Esophagus squamous epithelium (tissue), 5 donors: ENCODE results near the gene SNAP29. TPM values are rescaled to one million over a fixed set of nuclear protein-coding genes. Genes with fewer than 3 reads are reported as not detected.

ENCODE experiments used
- DNase-seq: peaks from one replicate; lab custom pipeline; 2025; lab: John Stamatoyannopoulos, UW
- H3K27ac ChIP-seq, 4 donors: fragments of 200-600 bp; sonication (generic); one replicate each; pipeline ENCODE4 v1.5.1; 2016 to 2019; ENCODE audit warnings: mild to moderate bottlenecking in 1 of 4
- H3K27me3 ChIP-seq, 4 donors: fragments of 200-600 bp; sonication (generic); 1 replicate in 3 of 4; 2 replicates in 1 of 4; pipeline versions ENCODE4 v1.5.1 to v1.6.0; 2017 to 2021; ENCODE audit warnings: antibody characterized with exemption in 1 of 4
- H3K36me3 ChIP-seq, 3 donors: fragments of 200-600 bp; sonication (generic); one replicate each; pipeline ENCODE4 v1.5.1; 2016 to 2019
- H3K4me1 ChIP-seq, 3 donors: fragments of 200-600 bp; sonication (generic); one replicate each; pipeline ENCODE4 v1.5.1; 2017 to 2019
- H3K4me3 ChIP-seq, 4 donors: fragments of 200-600 bp; sonication (generic); 1 replicate in 3 of 4; 2 replicates in 1 of 4; pipeline ENCODE4 v1.5.1; 2016 to 2019; ENCODE audit warnings: mild to moderate bottlenecking in 2 of 4, moderate library complexity in 1 of 4
- H3K9me3 ChIP-seq, 3 donors: fragments of 200-600 bp; sonication (generic); one replicate each; pipeline ENCODE4 v1.5.1; 2016 to 2019
- POLR2A ChIP-seq, 4 donors: fragments of 450-650 bp; IDR thresholded peaks; one replicate each; pipeline ENCODE4 v1.6.1; 2017; ENCODE audit warnings: antibody characterized with exemption in 4 of 4, mild to moderate bottlenecking in 4 of 4, moderate library complexity in 3 of 4
- WGBS, 2 donors: methylation state at CpG; one replicate each; pipeline ENCODE4 v1.1.5; 2018; 5-methylcytosine and 5-hydroxymethylcytosine counted together
- intact Hi-C: fragments of 100-400 bp; cut with DNase I; formaldehyde crosslinking; loops from one replicate; pipeline ENCODE4 v1.15.0; 2022
- total RNA-seq, 4 donors: library from RNA; depleted of rRNA; stranded (reverse); fragments of >200 nt; gene quantifications; one replicate each; pipeline ENCODE4 v1.1.0, GENCODE V29; 2016
- TF ChIP-seq, protein P1 (sequence below), 6 experiments: fragments of 450-650 bp in 4 of 6; fragments of 200-600 bp in 2 of 6; sonication (generic) in 2 of 6; IDR thresholded peaks; one replicate each; pipeline ENCODE4 v1.5.1; 2016 to 2019; ENCODE audit warnings: antibody characterized with exemption in 6 of 6, mild to moderate bottlenecking in 4 of 6, moderate library complexity in 4 of 6
- donor health status: DM: yes; HTN: yes; CAD: no.

Gene SNAP29
- total RNA-seq = 10 to 100 TPM; 13.0 to 19.6 (median 17.1) TPM

DNA sequence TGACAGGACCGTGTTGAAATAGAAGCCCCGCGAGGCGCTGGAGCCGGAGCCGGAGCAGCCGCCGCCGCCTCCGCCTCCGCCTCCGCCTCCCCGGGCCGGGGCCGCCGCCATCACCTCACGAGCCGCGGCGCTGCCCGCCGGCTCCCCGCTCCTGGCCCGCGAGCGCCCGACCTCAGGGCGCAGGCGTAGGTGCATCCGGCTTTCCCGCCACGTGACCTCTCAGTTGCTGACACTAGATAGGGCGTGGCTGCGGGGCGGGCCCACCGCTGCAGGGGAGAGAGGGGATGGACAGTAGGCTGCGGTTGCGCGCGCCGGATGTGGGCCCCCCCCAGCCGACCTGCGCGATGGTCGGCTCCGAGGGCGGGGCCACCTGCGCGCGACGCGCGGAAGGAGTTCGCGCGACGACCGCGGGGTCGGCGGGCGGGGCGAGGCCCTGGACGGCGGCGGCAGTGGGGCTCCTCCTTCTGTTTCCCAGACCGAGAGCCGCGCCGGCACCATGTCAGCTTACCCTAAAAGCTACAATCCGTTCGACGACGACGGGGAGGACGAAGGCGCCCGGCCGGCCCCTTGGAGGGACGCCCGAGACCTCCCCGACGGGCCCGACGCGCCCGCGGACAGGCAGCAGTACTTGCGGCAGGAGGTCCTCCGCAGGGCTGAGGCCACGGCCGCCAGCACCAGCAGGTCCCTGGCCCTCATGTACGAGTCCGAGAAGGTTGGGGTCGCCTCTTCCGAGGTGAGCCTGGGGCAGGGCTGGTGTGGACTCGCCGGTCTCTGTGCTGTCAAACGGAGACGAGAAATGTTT lies at the start of gene SNAP29, which contains the start of gene PI4KA:
Gene SNAP29, plus strand, starts transcription at position 393 of the 802 bp plus-strand sequence. Its CDS starts 104 bp downstream, at position 497.
Gene PI4KA, minus strand, starts transcription at position 197 of the 802 bp plus-strand sequence. Its CDS starts 86 bp downstream, at position 111.
- intact Hi-C loops = no loop called here
- Histone ChIP-seq H3K9me3 (no peaks in the 10 kb centered on the region), H3K27me3 (no peaks in the 10 kb centered on the region), H3K4me3 (peak within 1 kb of the TSS; percentile 91 to 99 (median 94)), H3K4me1 (peaks cover 24 to 80% (median 42%) of the 10 kb centered on the region in 3 donors), H3K27ac (peak within 1 kb of the TSS; percentile 92 to 96 (median 95)), H3K36me3 (peaks cover 0 to 28% (median 0%) of the 10 kb centered on the region in 3 donors)
- WGBS, 2 donors = 0% methylated on average over 1 of the region's 100 CpGs; no CpG with 5 or more reads in 1 of the 2 donors
- DNase-seq = peak; percentile 99
- TF ChIP-seq, protein P1, sequence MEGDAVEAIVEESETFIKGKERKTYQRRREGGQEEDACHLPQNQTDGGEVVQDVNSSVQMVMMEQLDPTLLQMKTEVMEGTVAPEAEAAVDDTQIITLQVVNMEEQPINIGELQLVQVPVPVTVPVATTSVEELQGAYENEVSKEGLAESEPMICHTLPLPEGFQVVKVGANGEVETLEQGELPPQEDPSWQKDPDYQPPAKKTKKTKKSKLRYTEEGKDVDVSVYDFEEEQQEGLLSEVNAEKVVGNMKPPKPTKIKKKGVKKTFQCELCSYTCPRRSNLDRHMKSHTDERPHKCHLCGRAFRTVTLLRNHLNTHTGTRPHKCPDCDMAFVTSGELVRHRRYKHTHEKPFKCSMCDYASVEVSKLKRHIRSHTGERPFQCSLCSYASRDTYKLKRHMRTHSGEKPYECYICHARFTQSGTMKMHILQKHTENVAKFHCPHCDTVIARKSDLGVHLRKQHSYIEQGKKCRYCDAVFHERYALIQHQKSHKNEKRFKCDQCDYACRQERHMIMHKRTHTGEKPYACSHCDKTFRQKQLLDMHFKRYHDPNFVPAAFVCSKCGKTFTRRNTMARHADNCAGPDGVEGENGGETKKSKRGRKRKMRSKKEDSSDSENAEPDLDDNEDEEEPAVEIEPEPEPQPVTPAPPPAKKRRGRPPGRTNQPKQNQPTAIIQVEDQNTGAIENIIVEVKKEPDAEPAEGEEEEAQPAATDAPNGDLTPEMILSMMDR (IDR thresholded peaks at IDR 0.05) = peak in 4 of 6 experiments; percentile 25 to 36 (median 30)
- peak in 3 of 4 donors; percentile 77 to 90 (median 81) for TF ChIP-seq POLR2A (IDR thresholded peaks at IDR 0.05)

GRCh38 chr22:20809538-20810185 lies 49.1 kb upstream of the SNAP29 start:
- WGBS, 2 donors = 80 to 86% methylated on average over 6 of the region's 6 CpGs
- H3K4me3 ChIP-seq = no peak overlapping the region
- H3K27ac ChIP-seq = no peak overlapping the region
- DNase-seq = no peak
- H3K36me3 ChIP-seq = peaks cover 4 to 100% (median 25%) of the 10 kb centered on the region in 3 donors
- no peaks in the 10 kb centered on the region for H3K27me3 ChIP-seq
- H3K4me1 ChIP-seq = no peaks in the 10 kb centered on the region
- TF ChIP-seq POLR2A (IDR thresholded peaks at IDR 0.05) = no peak
- TF ChIP-seq, protein P1 (IDR thresholded peaks at IDR 0.05) = no peak
- intact Hi-C loops = no loop called here
- no peaks in the 10 kb centered on the region for H3K9me3 ChIP-seq

GRCh38 chr22:20810645-20811044 lies 48.2 kb upstream of the SNAP29 start:
- H3K36me3 ChIP-seq = peaks cover 0 to 99% (median 19%) of the 10 kb centered on the region in 3 donors

DNA sequence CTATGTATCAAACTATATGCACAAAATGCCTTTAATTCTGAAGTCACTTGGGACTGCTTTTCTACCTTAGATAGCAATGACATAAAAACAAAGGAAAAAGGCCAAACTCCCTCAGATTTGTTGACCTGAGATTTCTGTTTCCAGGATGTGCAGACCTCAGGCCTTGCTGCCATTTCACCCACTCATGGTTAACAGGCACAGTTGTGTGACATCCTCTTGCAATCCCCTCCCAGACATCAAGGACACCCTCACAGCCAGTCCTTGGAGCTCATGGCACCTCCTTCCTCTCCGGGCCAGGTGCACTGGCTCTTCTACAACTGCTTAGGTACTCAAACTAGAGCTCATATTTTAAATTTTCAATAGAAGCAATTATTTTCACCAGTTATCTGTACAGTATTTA lies 47.6 kb upstream of the SNAP29 start:
- intact Hi-C loops = no loop called here
- no peaks in the 10 kb centered on the region for H3K27me3 ChIP-seq
- H3K27ac ChIP-seq = no peak overlapping the region
- no peaks in the 10 kb centered on the region for H3K4me1 ChIP-seq
- H3K4me3 ChIP-seq = no peak overlapping the region
- H3K9me3 ChIP-seq = no peaks in the 10 kb centered on the region
- DNase-seq = no peak
- peaks cover 0 to 99% (median 19%) of the 10 kb centered on the region in 3 donors for H3K36me3 ChIP-seq
- TF ChIP-seq, protein P1 (IDR thresholded peaks at IDR 0.05) = no peak
- no peak for TF ChIP-seq POLR2A (IDR thresholded peaks at IDR 0.05)
- 100% methylated on average over 1 of the region's 1 CpG; no CpG with 5 or more reads in 1 of the 2 donors for WGBS, 2 donors

More at GRCh38 chr22:20810645-20811044, 48.2 kb upstream of the SNAP29 start:
- intact Hi-C loops = no loop called here
- Histone ChIP-seq H3K4me1 (no peaks in the 10 kb centered on the region), H3K9me3 (no peaks in the 10 kb centered on the region), H3K27ac (no peak overlapping the region), H3K27me3 (no peaks in the 10 kb centered on the region), H3K4me3 (no peak overlapping the region)
- no peak for TF ChIP-seq POLR2A (IDR thresholded peaks at IDR 0.05)
- TF ChIP-seq, protein P1 (IDR thresholded peaks at IDR 0.05) = no peak
- WGBS, 2 donors = 75 to 82% methylated on average over 7 to 9 of the region's 9 CpGs
- no peak for DNase-seq
